ENCODE data around the gene GTPBP4. TPM values are rescaled to one million over a fixed set of nuclear protein-coding genes. Genes with fewer than 3 reads are reported as not detected.

GTPBP4 gene
- total and polyA plus RNA-seq, 2 experiments from 2014 or later, result 42.1 to 49.7 TPM

- Histone ChIP-seq H3K27ac (peak overlapping the region; percentile 97), H3K27me3 (no peaks in the 10 kb centered on the region)
These were observed 1.2 kb upstream of the GTPBP4 start for GRCh38 chr10:986881-987619.

GRCh38 chr10:987620-987869 lies 689 bp upstream of the GTPBP4 start:
- TF ChIP-seq CTCF (IDR thresholded peaks at IDR 0.05; ENCODE audit: low read depth, low read length), result no peak
- peak overlapping the region; percentile 97 for H3K27ac ChIP-seq

More at GRCh38 chr10:986881-987619, 1.2 kb upstream of the GTPBP4 start:
- peak in 1 of 2 donors; percentile 32 for DNase-seq (ENCODE audit: low read depth in 1 of 2, low spot score in 1 of 2)
- peaks cover 10% of the 10 kb centered on the region for H3K4me1 ChIP-seq (ENCODE audit: low read depth)
- H3K36me3 ChIP-seq, result no peaks in the 10 kb centered on the region
- H3K4me3 ChIP-seq, result peak overlapping the region; percentile 88
- no peaks in the 10 kb centered on the region for H3K9me3 ChIP-seq (ENCODE audit: low read depth)
- no peak for TF ChIP-seq CTCF (IDR thresholded peaks at IDR 0.05; ENCODE audit: low read depth, low read length)

GRCh38 chr10:988667-989545 lies 672 bp downstream of the GTPBP4 start:
- H3K4me1 ChIP-seq (ENCODE audit: low read depth), result peaks cover 10% of the 10 kb centered on the region
- H3K9me3 ChIP-seq (ENCODE audit: low read depth), result no peaks in the 10 kb centered on the region
- H3K36me3 ChIP-seq, result peaks cover 8% of the 10 kb centered on the region
- H3K4me3 ChIP-seq, result peak overlapping the region; percentile 88
- H3K27me3 ChIP-seq, result no peaks in the 10 kb centered on the region
- H3K27ac ChIP-seq, result peak overlapping the region; percentile 97
- no peak for TF ChIP-seq CTCF (IDR thresholded peaks at IDR 0.05; ENCODE audit: low read depth, low read length)
- peak in 1 of 2 donors; percentile 44 for DNase-seq (ENCODE audit: low read depth in 1 of 2, low spot score in 1 of 2)

More at GRCh38 chr10:987620-987869, 689 bp upstream of the GTPBP4 start:
- H3K9me3 ChIP-seq (ENCODE audit: low read depth), result no peaks in the 10 kb centered on the region
- H3K36me3 ChIP-seq, result peaks cover 3% of the 10 kb centered on the region
- H3K27me3 ChIP-seq, result no peaks in the 10 kb centered on the region
- peaks cover 10% of the 10 kb centered on the region for H3K4me1 ChIP-seq (ENCODE audit: low read depth)
- peak overlapping the region; percentile 88 for H3K4me3 ChIP-seq
- DNase-seq (ENCODE audit: low read depth in 1 of 2, low spot score in 1 of 2), result no peak

GRCh38 chr10:990808-991207 lies 2.6 kb downstream of the GTPBP4 start:
- no peak for TF ChIP-seq CTCF (IDR thresholded peaks at IDR 0.05; ENCODE audit: low read depth, low read length)
- H3K27me3 ChIP-seq, result no peaks in the 10 kb centered on the region
- H3K36me3 ChIP-seq, result peaks cover 20% of the 10 kb centered on the region
- no peak overlapping the region for H3K27ac ChIP-seq
- no peak overlapping the region for H3K4me3 ChIP-seq
- H3K4me1 ChIP-seq (ENCODE audit: low read depth), result peaks cover 3% of the 10 kb centered on the region
- no peak for DNase-seq (ENCODE audit: low read depth in 1 of 2, low spot score in 1 of 2)
- H3K9me3 ChIP-seq (ENCODE audit: low read depth), result no peaks in the 10 kb centered on the region

- no peaks in the 10 kb centered on the region for H3K9me3 ChIP-seq (ENCODE audit: low read depth)
- H3K27ac ChIP-seq, result no peak overlapping the region
- peaks cover 37% of the 10 kb centered on the region for H3K36me3 ChIP-seq
- no peaks in the 10 kb centered on the region for H3K27me3 ChIP-seq
- peaks cover 3% of the 10 kb centered on the region for H3K4me1 ChIP-seq (ENCODE audit: low read depth)
- no peak for TF ChIP-seq CTCF (IDR thresholded peaks at IDR 0.05; ENCODE audit: low read depth, low read length)
- no peak for DNase-seq (ENCODE audit: low read depth in 1 of 2, low spot score in 1 of 2)
- H3K4me3 ChIP-seq, result no peak overlapping the region
These were observed 4.2 kb downstream of the GTPBP4 start for GRCh38 chr10:992467-992866.

All from cardiac muscle cell (in vitro differentiated cells and primary cell).